GM23338 (cell line): Measurements from ENCODE around the gene PIGH. TPM values are rescaled to one million over a fixed set of nuclear protein-coding genes. Genes with fewer than 3 reads are reported as not detected.

Experiments
- ATAC-seq: fragments of 200-7000 bp; cut with Tn5 transposase; 3 replicates; pipeline ENCODE4 v1.9.1; 2020
- DNase-seq: peaks from one replicate; pipeline ENCODE4 v3.0.0-alpha.2; 2015; ENCODE audit warnings: low spot score
- H2AFZ ChIP-seq: fragments of 200-600 bp; sonication (generic); 2 replicates; pipeline ENCODE4 v1.8.0; 2016; ENCODE audit warnings: antibody characterized with exemption, mild to moderate bottlenecking, moderate library complexity
- H3F3A ChIP-seq: fragments of 200-600 bp; sonication (generic); replicated peaks from 2 replicates; pipeline ENCODE4 v1.8.0; 2017; ENCODE audit warnings: antibody characterized with exemption, mixed run types, low read depth
- H3K27ac ChIP-seq: fragments of 200-600 bp; sonication (generic); 2 replicates; pipeline ENCODE4 v1.6.1; 2016; ENCODE audit warnings: low read depth
- H3K27me3 ChIP-seq: fragments of 200-600 bp; sonication (generic); 2 replicates; pipeline ENCODE4 v1.8.0; 2016; ENCODE audit warnings: mild to moderate bottlenecking, mixed run types, moderate library complexity; ENCODE audit not compliant: insufficient read depth
- H3K36me3 ChIP-seq: fragments of 200-600 bp; sonication (generic); 2 replicates; pipeline ENCODE4 v1.8.0; 2016; ENCODE audit warnings: mild to moderate bottlenecking; ENCODE audit not compliant: insufficient read depth
- H3K4me1 ChIP-seq: fragments of 200-600 bp; sonication (generic); 2 replicates; pipeline ENCODE4 v1.8.0; 2016; ENCODE audit warnings: mild to moderate bottlenecking, moderate library complexity; ENCODE audit not compliant: insufficient read depth
- H3K4me2 ChIP-seq: fragments of 200-600 bp; sonication (generic); 2 replicates; pipeline ENCODE4 v1.7.1; 2017; ENCODE audit warnings: mixed run types
- H3K4me3 ChIP-seq: fragments of 200-600 bp; sonication (generic); 2 replicates; pipeline ENCODE4 v1.6.1; 2016; ENCODE audit warnings: mixed run types
- H3K79me2 ChIP-seq: fragments of 200-600 bp; sonication (generic); replicated peaks from 2 replicates; pipeline ENCODE4 v1.8.0; 2017; ENCODE audit warnings: mild to moderate bottlenecking; ENCODE audit not compliant: insufficient read depth
- H3K9me2 ChIP-seq: fragments of 200-600 bp; sonication (generic); 2 replicates; pipeline ENCODE4 v1.8.0; 2017; ENCODE audit not compliant: insufficient read depth
- H4K20me1 ChIP-seq: fragments of 200-600 bp; sonication (generic); replicated peaks from 2 replicates; pipeline ENCODE4 v1.8.0; 2017; ENCODE audit warnings: mild to moderate bottlenecking; ENCODE audit not compliant: insufficient read depth
- H3K27ac Mint-ChIP-seq: 2 replicates; pipeline ENCODE4 v1.8.0; 2020; ENCODE audit warnings: inconsistent platforms, mild to moderate bottlenecking, moderate library complexity, mixed read lengths
- H3K27me3 Mint-ChIP-seq: 3 replicates; pipeline ENCODE4 v1.8.0; 2022; ENCODE audit warnings: low read depth, mild to moderate bottlenecking, moderate library complexity, mixed read lengths, inconsistent platforms; ENCODE audit not compliant: insufficient read depth, poor library complexity
- H3K36me3 Mint-ChIP-seq: 3 replicates; pipeline ENCODE4 v1.8.0; 2021; ENCODE audit warnings: low read depth, mild to moderate bottlenecking, inconsistent platforms, moderate library complexity, mixed read lengths
- H3K4me1 Mint-ChIP-seq: 3 replicates; pipeline ENCODE4 v1.8.0; 2020; ENCODE audit warnings: mild to moderate bottlenecking, inconsistent platforms, mixed read lengths
- H3K4me3 Mint-ChIP-seq: 3 replicates; pipeline ENCODE4 v1.8.0; 2021; ENCODE audit warnings: moderate library complexity, mild to moderate bottlenecking, inconsistent platforms, mixed read lengths
- H3K9me3 Mint-ChIP-seq: 3 replicates; pipeline ENCODE4 v1.8.0; 2020; ENCODE audit warnings: moderate library complexity, mild to moderate bottlenecking, inconsistent platforms, mixed read lengths
- NANOG ChIP-seq: IDR thresholded peaks from 2 replicates; pipeline ENCODE4 v1.6.1; 2016; ENCODE audit warnings: antibody characterized with exemption, borderline replicate concordance
- ZNF114 ChIP-seq: fragments of 250-450 bp; sonication (Bioruptor Pico); IDR thresholded peaks from 2 replicates; pipeline ENCODE4 v1.5.0; 2020; ENCODE audit warnings: mild to moderate bottlenecking, moderate library complexity
- polyA plus RNA-seq: library from polyadenylated mRNA; unstranded; fragments of >200 nt; fragmentation: Nextera tagmentation; extraction: Ambion mirVana; gene quantifications from 2 replicates; pipeline ENCODE4 v1.2.1, GENCODE V29; 2016
- total RNA-seq: library from RNA; depleted of rRNA; stranded (reverse); fragments of >200 nt; shearing (Covaris generic); gene quantifications from 2 replicates; pipeline ENCODE4 v1.2.3, GENCODE V29; 2014
- TF ChIP-seq, protein P1 (sequence below), 2 experiments: fragments of 200-600 bp in 1 of 2; sonication (generic) in 1 of 2; conservative IDR thresholded peaks; 2 replicates each; pipeline versions ENCODE4 v1.5.1 to v1.6.1; 2016 to 2017; ENCODE audit warnings: antibody characterized with exemption in 2 of 2, low read depth in 2 of 2, mild to moderate bottlenecking in 2 of 2, moderate library complexity in 1 of 2
- TF ChIP-seq, protein P2 (sequence below): fragments of 250-450 bp; sonication (Bioruptor Pico); IDR thresholded peaks from 2 replicates; pipeline ENCODE4 v1.5.0; 2020; ENCODE audit warnings: mild to moderate bottlenecking, moderate library complexity

The PIGH gene
- total and polyA plus RNA-seq, 2 experiments from 2014 or later: 8.7 to 9.3 TPM

DNA sequence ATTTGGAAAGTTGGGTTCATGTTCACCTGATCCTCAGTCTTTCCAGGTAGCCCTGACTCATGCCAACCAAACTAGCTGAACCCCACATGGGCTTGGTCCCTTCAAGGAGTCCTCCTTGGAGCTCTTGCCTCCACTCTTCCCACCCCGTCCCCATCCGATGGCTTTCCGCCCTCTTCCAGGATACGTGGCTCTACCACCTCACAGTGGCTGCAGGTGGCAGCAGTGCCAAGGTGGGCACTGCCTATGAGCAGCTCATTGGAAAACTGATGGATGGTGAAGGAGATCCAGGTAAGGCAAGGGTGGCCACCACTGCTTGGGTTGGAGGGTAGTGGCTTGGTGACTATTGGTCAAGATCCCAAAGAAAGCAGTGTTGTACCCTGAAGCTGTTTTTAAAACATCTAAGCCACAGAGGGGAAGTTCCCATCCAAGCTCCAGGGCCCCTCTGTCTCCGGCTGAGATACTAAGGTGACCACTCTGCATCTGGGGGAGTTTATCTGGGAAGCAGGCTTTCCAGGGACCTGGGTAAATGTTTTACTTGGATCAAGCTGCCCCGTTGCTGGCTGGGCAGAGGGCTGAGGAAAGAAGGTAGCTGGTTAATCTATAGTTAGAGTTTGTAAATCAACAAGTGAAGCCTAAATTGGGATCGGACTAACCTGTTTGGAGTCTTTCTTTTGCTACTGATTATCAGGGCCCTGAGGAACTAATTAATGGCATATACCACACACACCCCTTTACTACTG is 23.7 kb downstream of the PIGH start:
- Histone ChIP-seq H3K4me2 (no peak overlapping the region), H4K20me1 (no peaks in the 10 kb centered on the region; the same call in 1 of the 2 replicates), H3K27ac (no peak overlapping the region), H3K4me3 (no peak overlapping the region), H2AFZ (no peak overlapping the region), H3K4me1 (no peaks in the 10 kb centered on the region), H3K27me3 (no peaks in the 10 kb centered on the region), H3K9me2 (no peaks in the 10 kb centered on the region), H3K79me2 (no peaks in the 10 kb centered on the region), H3K36me3 (no peaks in the 10 kb centered on the region), H3F3A (no peaks in the 10 kb centered on the region)
- peaks cover 28% of the 10 kb centered on the region for H3K36me3 Mint-ChIP-seq
- H3K9me3 Mint-ChIP-seq: no peaks in the 10 kb centered on the region
- ATAC-seq (no peak), DNase-seq (no peak)
- peaks cover 1% of the 10 kb centered on the region; the same call in 2 of the 3 replicates for H3K4me1 Mint-ChIP-seq
- peaks cover 4% of the 10 kb centered on the region for H3K27me3 Mint-ChIP-seq
- H3K4me3 Mint-ChIP-seq: no peak overlapping the region
- TF ChIP-seq NANOG (no peak), ZNF114 (CRISPR knock-in tag) (no peak)
- TF ChIP-seq, protein P1, sequence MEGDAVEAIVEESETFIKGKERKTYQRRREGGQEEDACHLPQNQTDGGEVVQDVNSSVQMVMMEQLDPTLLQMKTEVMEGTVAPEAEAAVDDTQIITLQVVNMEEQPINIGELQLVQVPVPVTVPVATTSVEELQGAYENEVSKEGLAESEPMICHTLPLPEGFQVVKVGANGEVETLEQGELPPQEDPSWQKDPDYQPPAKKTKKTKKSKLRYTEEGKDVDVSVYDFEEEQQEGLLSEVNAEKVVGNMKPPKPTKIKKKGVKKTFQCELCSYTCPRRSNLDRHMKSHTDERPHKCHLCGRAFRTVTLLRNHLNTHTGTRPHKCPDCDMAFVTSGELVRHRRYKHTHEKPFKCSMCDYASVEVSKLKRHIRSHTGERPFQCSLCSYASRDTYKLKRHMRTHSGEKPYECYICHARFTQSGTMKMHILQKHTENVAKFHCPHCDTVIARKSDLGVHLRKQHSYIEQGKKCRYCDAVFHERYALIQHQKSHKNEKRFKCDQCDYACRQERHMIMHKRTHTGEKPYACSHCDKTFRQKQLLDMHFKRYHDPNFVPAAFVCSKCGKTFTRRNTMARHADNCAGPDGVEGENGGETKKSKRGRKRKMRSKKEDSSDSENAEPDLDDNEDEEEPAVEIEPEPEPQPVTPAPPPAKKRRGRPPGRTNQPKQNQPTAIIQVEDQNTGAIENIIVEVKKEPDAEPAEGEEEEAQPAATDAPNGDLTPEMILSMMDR (conservative IDR thresholded peaks at IDR 0.05; ENCODE audit: low read depth in 2 of 2): 0 out of 4 replicates have a peak, but pooled peaks of 1 of the 2 experiments have one; percentile 7
- TF ChIP-seq, protein P2, sequence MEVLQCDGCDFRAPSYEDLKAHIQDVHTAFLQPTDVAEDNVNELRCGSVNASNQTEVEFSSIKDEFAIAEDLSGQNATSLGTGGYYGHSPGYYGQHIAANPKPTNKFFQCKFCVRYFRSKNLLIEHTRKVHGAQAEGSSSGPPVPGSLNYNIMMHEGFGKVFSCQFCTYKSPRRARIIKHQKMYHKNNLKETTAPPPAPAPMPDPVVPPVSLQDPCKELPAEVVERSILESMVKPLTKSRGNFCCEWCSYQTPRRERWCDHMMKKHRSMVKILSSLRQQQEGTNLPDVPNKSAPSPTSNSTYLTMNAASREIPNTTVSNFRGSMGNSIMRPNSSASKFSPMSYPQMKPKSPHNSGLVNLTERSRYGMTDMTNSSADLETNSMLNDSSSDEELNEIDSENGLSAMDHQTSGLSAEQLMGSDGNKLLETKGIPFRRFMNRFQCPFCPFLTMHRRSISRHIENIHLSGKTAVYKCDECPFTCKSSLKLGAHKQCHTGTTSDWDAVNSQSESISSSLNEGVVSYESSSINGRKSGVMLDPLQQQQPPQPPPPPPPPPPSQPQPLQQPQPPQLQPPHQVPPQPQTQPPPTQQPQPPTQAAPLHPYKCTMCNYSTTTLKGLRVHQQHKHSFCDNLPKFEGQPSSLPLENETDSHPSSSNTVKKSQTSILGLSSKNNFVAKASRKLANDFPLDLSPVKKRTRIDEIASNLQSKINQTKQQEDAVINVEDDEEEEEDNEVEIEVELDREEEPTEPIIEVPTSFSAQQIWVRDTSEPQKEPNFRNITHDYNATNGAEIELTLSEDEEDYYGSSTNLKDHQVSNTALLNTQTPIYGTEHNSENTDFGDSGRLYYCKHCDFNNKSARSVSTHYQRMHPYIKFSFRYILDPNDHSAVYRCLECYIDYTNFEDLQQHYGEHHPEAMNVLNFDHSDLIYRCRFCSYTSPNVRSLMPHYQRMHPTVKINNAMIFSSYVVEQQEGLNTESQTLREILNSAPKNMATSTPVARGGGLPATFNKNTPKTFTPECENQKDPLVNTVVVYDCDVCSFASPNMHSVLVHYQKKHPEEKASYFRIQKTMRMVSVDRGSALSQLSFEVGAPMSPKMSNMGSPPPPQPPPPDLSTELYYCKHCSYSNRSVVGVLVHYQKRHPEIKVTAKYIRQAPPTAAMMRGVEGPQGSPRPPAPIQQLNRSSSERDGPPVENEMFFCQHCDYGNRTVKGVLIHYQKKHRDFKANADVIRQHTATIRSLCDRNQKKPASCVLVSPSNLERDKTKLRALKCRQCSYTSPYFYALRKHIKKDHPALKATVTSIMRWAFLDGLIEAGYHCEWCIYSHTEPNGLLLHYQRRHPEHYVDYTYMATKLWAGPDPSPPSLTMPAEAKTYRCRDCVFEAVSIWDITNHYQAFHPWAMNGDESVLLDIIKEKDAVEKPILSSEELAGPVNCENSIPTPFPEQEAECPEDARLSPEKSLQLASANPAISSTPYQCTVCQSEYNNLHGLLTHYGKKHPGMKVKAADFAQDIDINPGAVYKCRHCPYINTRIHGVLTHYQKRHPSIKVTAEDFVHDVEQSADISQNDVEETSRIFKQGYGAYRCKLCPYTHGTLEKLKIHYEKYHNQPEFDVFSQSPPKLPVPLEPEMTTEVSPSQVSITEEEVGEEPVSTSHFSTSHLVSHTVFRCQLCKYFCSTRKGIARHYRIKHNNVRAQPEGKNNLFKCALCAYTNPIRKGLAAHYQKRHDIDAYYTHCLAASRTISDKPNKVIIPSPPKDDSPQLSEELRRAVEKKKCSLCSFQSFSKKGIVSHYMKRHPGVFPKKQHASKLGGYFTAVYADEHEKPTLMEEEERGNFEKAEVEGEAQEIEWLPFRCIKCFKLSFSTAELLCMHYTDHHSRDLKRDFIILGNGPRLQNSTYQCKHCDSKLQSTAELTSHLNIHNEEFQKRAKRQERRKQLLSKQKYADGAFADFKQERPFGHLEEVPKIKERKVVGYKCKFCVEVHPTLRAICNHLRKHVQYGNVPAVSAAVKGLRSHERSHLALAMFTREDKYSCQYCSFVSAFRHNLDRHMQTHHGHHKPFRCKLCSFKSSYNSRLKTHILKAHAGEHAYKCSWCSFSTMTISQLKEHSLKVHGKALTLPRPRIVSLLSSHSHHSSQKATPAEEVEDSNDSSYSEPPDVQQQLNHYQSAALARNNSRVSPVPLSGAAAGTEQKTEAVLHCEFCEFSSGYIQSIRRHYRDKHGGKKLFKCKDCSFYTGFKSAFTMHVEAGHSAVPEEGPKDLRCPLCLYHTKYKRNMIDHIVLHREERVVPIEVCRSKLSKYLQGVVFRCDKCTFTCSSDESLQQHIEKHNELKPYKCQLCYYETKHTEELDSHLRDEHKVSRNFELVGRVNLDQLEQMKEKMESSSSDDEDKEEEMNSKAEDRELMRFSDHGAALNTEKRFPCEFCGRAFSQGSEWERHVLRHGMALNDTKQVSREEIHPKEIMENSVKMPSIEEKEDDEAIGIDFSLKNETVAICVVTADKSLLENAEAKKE: no peak
- H3K27ac Mint-ChIP-seq: no peak overlapping the region
